HG03135 (cell line): ENCODE measurements around the gene ARID1B.
A peak's percentile ranks its signal among the peaks of the same experiment; 100 is the strongest.

Experiments used
- ATAC-seq: cut with Tn5 transposase; IDR thresholded peaks from one replicate; pipeline ENCODE4 v1.9.1; 2021; ENCODE audit warnings: mild to moderate bottlenecking, moderate library complexity; ENCODE audit not compliant: unreplicated experiment

The ARID1B gene

GRCh38 chr6:156776840-156777576, at the start of gene ARID1B:
Gene ARID1B (plus strand): TSS chr6:156777378. CDS start chr6:156777681, 303 bp downstream.
- peak; percentile 58 for ATAC-seq

- ATAC-seq, result no peak
These were observed 49.3 kb upstream of the ARID1B start for GRCh38 chr6:156727715-156728385.

GRCh38 chr6:156729248-156729647, 47.9 kb upstream of the ARID1B start:
- no peak for ATAC-seq

GRCh38 chr6:156731396-156731795, 45.8 kb upstream of the ARID1B start:
- no peak for ATAC-seq

- no peak for ATAC-seq
These were observed 41.4 kb upstream of the ARID1B start for GRCh38 chr6:156735751-156736150.

- no peak for ATAC-seq
These were observed 36.6 kb upstream of the ARID1B start for GRCh38 chr6:156740604-156741003.

GRCh38 chr6:156741287-156742073, 35.7 kb upstream of the ARID1B start:
- no peak for ATAC-seq

GRCh38 chr6:156747715-156748114, 29.5 kb upstream of the ARID1B start:
- no peak for ATAC-seq

GRCh38 chr6:156748504-156748903, 28.7 kb upstream of the ARID1B start:
- no peak for ATAC-seq

GRCh38 chr6:156752666-156753301, 24.4 kb upstream of the ARID1B start:
- peak; percentile 52 for ATAC-seq

- ATAC-seq, result no peak
These were observed 20.3 kb upstream of the ARID1B start for GRCh38 chr6:156756630-156757610.

GRCh38 chr6:156757849-156758248, 19.3 kb upstream of the ARID1B start:
- no peak for ATAC-seq

- ATAC-seq, result no peak
These were observed 16.8 kb upstream of the ARID1B start for GRCh38 chr6:156760377-156760776.

GRCh38 chr6:156762547-156762946, 14.6 kb upstream of the ARID1B start:
- ATAC-seq, result no peak

- ATAC-seq, result no peak
These were observed 12.1 kb upstream of the ARID1B start for GRCh38 chr6:156765117-156765516.

- peak; percentile 95 for ATAC-seq
These were observed 9.3 kb upstream of the ARID1B start for GRCh38 chr6:156767603-156768467.

- no peak for ATAC-seq
These were observed 6.1 kb upstream of the ARID1B start for GRCh38 chr6:156771047-156771446.

GRCh38 chr6:156771761-156772160, 5.4 kb upstream of the ARID1B start:
- no peak for ATAC-seq

- ATAC-seq, result no peak
These were observed 3.7 kb upstream of the ARID1B start for GRCh38 chr6:156773476-156773875.
